ENCODE results near the gene COCH.
"Not testable (repeated sequence)": the region's sequence is repeated elsewhere in the genome, so short reads cannot be mapped to it uniquely, and the experiment has no call there.

COCH gene

GRCh38 chr14:30876692-30877091 is 2.3 kb downstream of the COCH start:
- no peak for DNase-seq

GRCh38 chr14:30882431-30882830 is 8.1 kb downstream of the COCH start:
- no peak for DNase-seq

- DNase-seq, result no peak
These were observed 9.3 kb downstream of the COCH start for GRCh38 chr14:30883508-30884294.

GRCh38 chr14:30884901-30885300 is 10.5 kb downstream of the COCH start:
- no peak for DNase-seq

- no peak for DNase-seq
These were observed 11.7 kb downstream of the COCH start for GRCh38 chr14:30885840-30886740.

GRCh38 chr14:30888480-30889243 is 14.3 kb downstream of the COCH start:
- DNase-seq, result no peak

GRCh38 chr14:30889244-30889594 is 14.9 kb downstream of the COCH start:
- DNase-seq, result no peak

- no peak for DNase-seq
These were observed 19.5 kb downstream of the COCH start for GRCh38 chr14:30893819-30894218.

- no peak for DNase-seq
These were observed 20.7 kb downstream of the COCH start for GRCh38 chr14:30894923-30895515.

GRCh38 chr14:30896435-30896834 is 22.1 kb downstream of the COCH start:
- no peak for DNase-seq

- DNase-seq, result not testable (repeated sequence)
These were observed 22.8 kb downstream of the COCH start for GRCh38 chr14:30897121-30897520.

- no peak for DNase-seq
These were observed 29.1 kb downstream of the COCH start for GRCh38 chr14:30903285-30904124.

GRCh38 chr14:30906752-30907658 is 32.6 kb downstream of the COCH start:
- DNase-seq, result no peak

GRCh38 chr14:30907659-30908057 is 33.3 kb downstream of the COCH start:
- no peak for DNase-seq

GRCh38 chr14:30908826-30909225 is 34.5 kb downstream of the COCH start:
- DNase-seq, result no peak

GRCh38 chr14:30914812-30915211 is 40.5 kb downstream of the COCH start:
- no peak for DNase-seq

GRCh38 chr14:30915596-30915995 is 41.2 kb downstream of the COCH start:
- DNase-seq, result no peak

- DNase-seq, result no peak
These were observed 46.9 kb downstream of the COCH start for GRCh38 chr14:30921305-30921704.

- no peak for DNase-seq
These were observed 47.4 kb downstream of the COCH start for GRCh38 chr14:30921788-30922187.

- no peak for DNase-seq
These were observed 50.9 kb downstream of the COCH start for GRCh38 chr14:30925254-30925653.

GRCh38 chr14:30928462-30928861 is 54.1 kb downstream of the COCH start:
- no peak for DNase-seq

Data from activated CD4-positive, CD25-positive, alpha-beta regulatory T cell treated with anti-CD3 and anti-CD28 coated beads, Interleukin-2, amount 50 U/mL, for 72 hours (primary cell).